HepG2 (cell line): ENCODE data around the gene PTPRH. TPM values are rescaled to one million over a fixed set of nuclear protein-coding genes. Genes with fewer than 3 reads are reported as not detected.

ENCODE experiments used
- AGO2 ChIP-seq: fragments of 200-400 bp; formaldehyde crosslinking; optimal IDR thresholded peaks from 2 replicates; pipeline ENCODE3; 2017; ENCODE audit warnings: mild to moderate bottlenecking, low read depth, low read length, moderate library complexity
- GLI4 ChIP-seq: sonication (generic); formaldehyde crosslinking; IDR thresholded peaks from 2 replicates; pipeline ENCODE4 v1.5.1; 2020; ENCODE audit warnings: missing genetic modification reagents, mild to moderate bottlenecking, moderate library complexity, borderline replicate concordance
- HNF4A ChIP-seq: sonication (generic); formaldehyde crosslinking; IDR thresholded peaks from 2 replicates; pipeline ENCODE4 v1.4.0; 2020; ENCODE audit warnings: missing genetic modification reagents
- MEIS1 ChIP-seq: sonication (generic); formaldehyde crosslinking; IDR thresholded peaks from 2 replicates; pipeline ENCODE4 v1.9.0; 2021; ENCODE audit warnings: mild to moderate bottlenecking, missing genetic modification reagents, moderate library complexity, borderline replicate concordance
- MIXL1 ChIP-seq: IDR thresholded peaks from 2 replicates; pipeline ENCODE4 v1.6.1; 2016
- NFRKB ChIP-seq: fragments of 450-650 bp; IDR thresholded peaks from 2 replicates; pipeline ENCODE4 v1.6.1; 2017
- ONECUT2 ChIP-seq: sonication (generic); formaldehyde crosslinking; IDR thresholded peaks from 2 replicates; pipeline ENCODE4 v1.4.0; 2020; ENCODE audit warnings: missing genetic modification reagents
- RARG ChIP-seq: sonication (generic); formaldehyde crosslinking; IDR thresholded peaks from 2 replicates; pipeline ENCODE4 v1.4.0; 2020; ENCODE audit warnings: low read depth, mild to moderate bottlenecking, missing genetic modification reagents
- SIX4 ChIP-seq: sonication (generic); formaldehyde crosslinking; IDR thresholded peaks from 2 replicates; pipeline ENCODE4 v1.4.0; 2020; ENCODE audit warnings: missing genetic modification reagents
- ZFY ChIP-seq: sonication (generic); formaldehyde crosslinking; IDR thresholded peaks from 2 replicates; pipeline ENCODE4 v1.4.0; 2020; ENCODE audit warnings: missing genetic modification reagents
- ZIK1 ChIP-seq: sonication (generic); formaldehyde crosslinking; IDR thresholded peaks from 2 replicates; pipeline ENCODE4 v1.5.0; 2020; ENCODE audit warnings: mild to moderate bottlenecking, low read depth, missing genetic modification reagents, borderline replicate concordance
- ZNF143 ChIP-seq: sonication (generic); formaldehyde crosslinking; IDR thresholded peaks from 2 replicates; pipeline ENCODE4 v1.4.0; 2020; ENCODE audit warnings: missing genetic modification reagents
- ZNF329 ChIP-seq: sonication (generic); formaldehyde crosslinking; IDR thresholded peaks from 2 replicates; pipeline ENCODE4 v1.9.0; 2021; ENCODE audit warnings: low read depth, mild to moderate bottlenecking, missing genetic modification reagents
- ZNF530 ChIP-seq: sonication (generic); formaldehyde crosslinking; IDR thresholded peaks from 2 replicates; pipeline ENCODE4 v1.5.0; 2020; ENCODE audit warnings: low read depth, mild to moderate bottlenecking, missing genetic modification reagents
- ZNF546 ChIP-seq: sonication (generic); formaldehyde crosslinking; conservative IDR thresholded peaks from 2 replicates; pipeline ENCODE4 v1.8.1; 2023; ENCODE audit warnings: mild to moderate bottlenecking, missing genetic modification reagents
- ZNF562 ChIP-seq: sonication (generic); formaldehyde crosslinking; IDR thresholded peaks from 2 replicates; pipeline ENCODE4 v1.8.0; 2022; ENCODE audit warnings: missing genetic modification reagents, borderline replicate concordance
- ZNF761 ChIP-seq: sonication (generic); formaldehyde crosslinking; conservative IDR thresholded peaks from 2 replicates; pipeline ENCODE4 v1.4.0; 2020; ENCODE audit warnings: mild to moderate bottlenecking, missing genetic modification reagents
- ZNF788 ChIP-seq: sonication (generic); formaldehyde crosslinking; IDR thresholded peaks from 2 replicates; pipeline ENCODE4 v1.5.0; 2020; ENCODE audit warnings: mild to moderate bottlenecking, missing genetic modification reagents, borderline replicate concordance
- polyA plus RNA-seq, 8 experiments: library from polyadenylated mRNA; depleted of rRNA in 3 of 8; stranded (reverse) in 7 of 8; unstranded in 1 of 8; fragments of >200 nt; fragmentation: Illumina TruSeq in 4 of 8; extraction: Trizol in 4 of 8; gene quantifications; 2 replicates each; pipeline versions ENCODE4 v1.2.1 to v1.2.3, GENCODE V29; 2011 to 2016; ENCODE audit warnings: low read depth in 4 of 8, missing spikeins in 1 of 8, mixed read lengths in 1 of 8; ENCODE audit not compliant: insufficient read depth in 1 of 8
- total RNA-seq, 5 experiments: library from RNA; depleted of rRNA; stranded (reverse); fragments of >200 nt; fragmentation: Illumina TruSeq; extraction: Trizol; gene quantifications; 2 replicates each; pipeline ENCODE4 v1.2.3, GENCODE V29; 2016; ENCODE audit warnings: low read depth in 1 of 5
- TF ChIP-seq, protein P1 (sequence below): sonication (generic); formaldehyde crosslinking; IDR thresholded peaks from 2 replicates; pipeline ENCODE4 v1.4.0; 2020; ENCODE audit warnings: mild to moderate bottlenecking, missing genetic modification reagents
- TF ChIP-seq, protein P2 (sequence below): sonication (generic); formaldehyde crosslinking; IDR thresholded peaks from 2 replicates; pipeline ENCODE4 v1.9.0; 2022; ENCODE audit warnings: missing genetic modification reagents, mild to moderate bottlenecking, borderline replicate concordance
- TF ChIP-seq, protein P3 (sequence below): sonication (generic); formaldehyde crosslinking; IDR thresholded peaks from 2 replicates; pipeline ENCODE4 v1.5.0; 2020; ENCODE audit warnings: missing genetic modification reagents
- TF ChIP-seq, protein P4 (sequence below): IDR thresholded peaks from 2 replicates; pipeline ENCODE4 v1.4.0; 2020; ENCODE audit warnings: mild to moderate bottlenecking, missing genetic modification reagents
- TF ChIP-seq, protein P5 (sequence below): IDR thresholded peaks from 2 replicates; pipeline ENCODE4 v1.6.1; 2012; ENCODE audit warnings: inconsistent platforms

The PTPRH gene
- total and polyA plus RNA-seq, 2 of the 13 experiments (the other 11 are each of a cell fraction or from before 2014, with no cell fraction given) = 14.7 to 125 TPM

DNA sequence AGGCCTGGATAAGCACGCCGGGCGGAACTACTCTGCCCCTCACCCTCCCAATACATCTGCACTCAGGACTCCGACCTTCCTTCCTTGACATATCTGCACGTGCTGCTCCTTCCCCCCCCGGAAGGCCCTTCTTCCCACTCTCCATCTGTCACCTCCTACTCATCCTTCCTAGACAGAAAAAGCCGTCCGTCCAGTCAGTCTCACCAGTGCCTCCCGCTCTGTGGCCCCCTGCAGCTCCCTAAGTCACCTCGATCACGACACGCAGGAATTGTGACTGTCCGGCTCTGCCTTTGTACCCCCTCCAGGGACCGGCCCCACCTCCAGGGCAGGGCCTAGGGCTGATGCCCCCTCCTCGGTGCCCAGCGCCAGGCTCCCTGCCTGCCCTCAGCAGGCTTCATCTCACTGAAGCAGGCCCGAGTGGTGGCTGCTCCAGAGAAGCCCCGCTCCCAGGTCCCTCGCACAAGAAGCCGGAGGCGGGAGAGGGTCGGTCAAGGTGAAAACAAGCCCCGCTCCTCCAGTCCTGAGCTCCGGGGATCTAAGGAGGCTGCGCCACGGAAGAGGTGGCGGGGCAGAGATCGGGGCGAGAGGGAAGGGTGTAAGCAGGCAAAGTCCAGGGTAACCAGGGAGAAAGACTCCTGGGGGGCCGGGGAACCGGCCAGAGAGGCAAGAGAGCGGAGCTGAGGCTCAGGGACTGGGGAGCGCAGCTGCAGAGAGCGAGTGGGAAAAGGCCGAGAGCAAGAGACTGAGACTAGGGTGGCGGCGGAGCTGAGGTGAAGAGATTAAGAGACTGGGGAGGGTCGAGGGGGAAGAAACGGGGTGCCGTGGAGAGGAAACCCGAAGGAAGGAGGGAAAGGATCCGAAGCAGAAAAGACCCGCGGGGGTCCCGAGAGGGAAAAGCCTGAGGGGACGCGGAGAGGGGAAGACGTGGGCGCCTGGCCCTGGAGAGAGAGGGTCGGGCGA lies 48.4 kb upstream of the PTPRH start (continued):
- no peak for TF ChIP-seq ZNF530
- TF ChIP-seq, protein P1, sequence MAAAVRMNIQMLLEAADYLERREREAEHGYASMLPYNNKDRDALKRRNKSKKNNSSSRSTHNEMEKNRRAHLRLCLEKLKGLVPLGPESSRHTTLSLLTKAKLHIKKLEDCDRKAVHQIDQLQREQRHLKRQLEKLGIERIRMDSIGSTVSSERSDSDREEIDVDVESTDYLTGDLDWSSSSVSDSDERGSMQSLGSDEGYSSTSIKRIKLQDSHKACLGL (CRISPR knock-in tag) = 0 out of 2 replicates have a peak, but pooled peaks have one; percentile 18
- no peak for TF ChIP-seq RARG (CRISPR knock-in tag)
- no peak for TF ChIP-seq ZIK1 (CRISPR knock-in tag)
- TF ChIP-seq GLI4 (CRISPR knock-in tag) = no peak
- no peak for TF ChIP-seq SIX4
- TF ChIP-seq AGO2 = peak; percentile 53
- TF ChIP-seq ZNF329 (CRISPR knock-in tag) = 0 out of 2 replicates have a peak, but pooled peaks have one; percentile 6
- no peak for TF ChIP-seq ZNF546 (CRISPR knock-in tag)
- no peak for TF ChIP-seq NFRKB
- no peak for TF ChIP-seq ZNF562 (CRISPR knock-in tag)
- TF ChIP-seq ZNF788 (CRISPR knock-in tag) = 0 out of 2 replicates have a peak, but pooled peaks have one; percentile 34
- no peak for TF ChIP-seq ZNF143 (CRISPR knock-in tag)
- TF ChIP-seq MEIS1 (CRISPR knock-in tag) = no peak
- peak; percentile 16; the same call in 1 of the 2 replicates for TF ChIP-seq ZFY
- TF ChIP-seq, protein P2, sequence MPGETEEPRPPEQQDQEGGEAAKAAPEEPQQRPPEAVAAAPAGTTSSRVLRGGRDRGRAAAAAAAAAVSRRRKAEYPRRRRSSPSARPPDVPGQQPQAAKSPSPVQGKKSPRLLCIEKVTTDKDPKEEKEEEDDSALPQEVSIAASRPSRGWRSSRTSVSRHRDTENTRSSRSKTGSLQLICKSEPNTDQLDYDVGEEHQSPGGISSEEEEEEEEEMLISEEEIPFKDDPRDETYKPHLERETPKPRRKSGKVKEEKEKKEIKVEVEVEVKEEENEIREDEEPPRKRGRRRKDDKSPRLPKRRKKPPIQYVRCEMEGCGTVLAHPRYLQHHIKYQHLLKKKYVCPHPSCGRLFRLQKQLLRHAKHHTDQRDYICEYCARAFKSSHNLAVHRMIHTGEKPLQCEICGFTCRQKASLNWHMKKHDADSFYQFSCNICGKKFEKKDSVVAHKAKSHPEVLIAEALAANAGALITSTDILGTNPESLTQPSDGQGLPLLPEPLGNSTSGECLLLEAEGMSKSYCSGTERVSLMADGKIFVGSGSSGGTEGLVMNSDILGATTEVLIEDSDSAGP = peak; percentile 15; the same call in 1 of the 2 replicates
- TF ChIP-seq, protein P3, sequence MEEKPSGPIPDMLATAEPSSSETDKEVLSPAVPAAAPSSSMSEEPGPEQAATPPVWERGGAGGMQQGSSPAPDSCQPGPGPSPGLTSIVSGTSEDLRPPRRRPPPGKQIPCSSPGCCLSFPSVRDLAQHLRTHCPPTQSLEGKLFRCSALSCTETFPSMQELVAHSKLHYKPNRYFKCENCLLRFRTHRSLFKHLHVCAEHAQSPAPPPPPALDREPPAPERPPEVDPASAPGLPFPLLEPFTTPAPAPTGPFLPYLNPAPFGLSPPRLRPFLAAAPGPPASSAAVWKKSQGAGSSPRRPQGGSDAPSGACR = no peak
- no peak for TF ChIP-seq HNF4A
- no peak for TF ChIP-seq ZNF761 (CRISPR knock-in tag)
- TF ChIP-seq ONECUT2 = no peak
- TF ChIP-seq MIXL1 (CRISPR knock-in tag) = no peak
- TF ChIP-seq, protein P4, sequence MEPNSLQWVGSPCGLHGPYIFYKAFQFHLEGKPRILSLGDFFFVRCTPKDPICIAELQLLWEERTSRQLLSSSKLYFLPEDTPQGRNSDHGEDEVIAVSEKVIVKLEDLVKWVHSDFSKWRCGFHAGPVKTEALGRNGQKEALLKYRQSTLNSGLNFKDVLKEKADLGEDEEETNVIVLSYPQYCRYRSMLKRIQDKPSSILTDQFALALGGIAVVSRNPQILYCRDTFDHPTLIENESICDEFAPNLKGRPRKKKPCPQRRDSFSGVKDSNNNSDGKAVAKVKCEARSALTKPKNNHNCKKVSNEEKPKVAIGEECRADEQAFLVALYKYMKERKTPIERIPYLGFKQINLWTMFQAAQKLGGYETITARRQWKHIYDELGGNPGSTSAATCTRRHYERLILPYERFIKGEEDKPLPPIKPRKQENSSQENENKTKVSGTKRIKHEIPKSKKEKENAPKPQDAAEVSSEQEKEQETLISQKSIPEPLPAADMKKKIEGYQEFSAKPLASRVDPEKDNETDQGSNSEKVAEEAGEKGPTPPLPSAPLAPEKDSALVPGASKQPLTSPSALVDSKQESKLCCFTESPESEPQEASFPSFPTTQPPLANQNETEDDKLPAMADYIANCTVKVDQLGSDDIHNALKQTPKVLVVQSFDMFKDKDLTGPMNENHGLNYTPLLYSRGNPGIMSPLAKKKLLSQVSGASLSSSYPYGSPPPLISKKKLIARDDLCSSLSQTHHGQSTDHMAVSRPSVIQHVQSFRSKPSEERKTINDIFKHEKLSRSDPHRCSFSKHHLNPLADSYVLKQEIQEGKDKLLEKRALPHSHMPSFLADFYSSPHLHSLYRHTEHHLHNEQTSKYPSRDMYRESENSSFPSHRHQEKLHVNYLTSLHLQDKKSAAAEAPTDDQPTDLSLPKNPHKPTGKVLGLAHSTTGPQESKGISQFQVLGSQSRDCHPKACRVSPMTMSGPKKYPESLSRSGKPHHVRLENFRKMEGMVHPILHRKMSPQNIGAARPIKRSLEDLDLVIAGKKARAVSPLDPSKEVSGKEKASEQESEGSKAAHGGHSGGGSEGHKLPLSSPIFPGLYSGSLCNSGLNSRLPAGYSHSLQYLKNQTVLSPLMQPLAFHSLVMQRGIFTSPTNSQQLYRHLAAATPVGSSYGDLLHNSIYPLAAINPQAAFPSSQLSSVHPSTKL (CRISPR knock-in tag) = no peak
- TF ChIP-seq, protein P5, sequence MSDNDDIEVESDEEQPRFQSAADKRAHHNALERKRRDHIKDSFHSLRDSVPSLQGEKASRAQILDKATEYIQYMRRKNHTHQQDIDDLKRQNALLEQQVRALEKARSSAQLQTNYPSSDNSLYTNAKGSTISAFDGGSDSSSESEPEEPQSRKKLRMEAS = peak; percentile 78
